HG02623 (cell line): ENCODE results near the gene ELAPOR1.

ENCODE experiments used
- ATAC-seq: cut with Tn5 transposase; IDR thresholded peaks from one replicate; pipeline ENCODE4 v1.9.1; 2021; ENCODE audit warnings: moderate library complexity; ENCODE audit not compliant: unreplicated experiment

The ELAPOR1 gene

DNA sequence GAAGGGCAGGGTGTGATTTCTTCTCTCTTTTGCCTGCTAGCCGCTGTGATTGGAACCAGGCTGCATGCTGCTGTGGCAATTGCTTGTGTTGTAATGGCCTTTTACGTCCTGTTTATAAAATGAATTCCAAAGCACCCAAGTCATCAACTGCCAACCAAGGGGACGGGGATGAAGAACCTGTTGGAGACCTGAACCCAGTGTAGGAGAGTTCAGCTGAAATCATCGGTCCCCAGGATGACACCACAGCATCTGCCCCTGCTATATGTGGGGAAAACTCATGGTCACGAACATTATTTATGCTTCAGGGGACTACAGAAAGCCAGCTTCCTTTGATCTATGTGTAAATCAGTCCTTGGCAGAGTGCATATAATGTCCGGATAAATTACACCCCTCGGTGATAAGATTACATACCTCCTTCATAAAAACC is 19.5 kb upstream of the ELAPOR1 start:
- ATAC-seq = no peak

DNA sequence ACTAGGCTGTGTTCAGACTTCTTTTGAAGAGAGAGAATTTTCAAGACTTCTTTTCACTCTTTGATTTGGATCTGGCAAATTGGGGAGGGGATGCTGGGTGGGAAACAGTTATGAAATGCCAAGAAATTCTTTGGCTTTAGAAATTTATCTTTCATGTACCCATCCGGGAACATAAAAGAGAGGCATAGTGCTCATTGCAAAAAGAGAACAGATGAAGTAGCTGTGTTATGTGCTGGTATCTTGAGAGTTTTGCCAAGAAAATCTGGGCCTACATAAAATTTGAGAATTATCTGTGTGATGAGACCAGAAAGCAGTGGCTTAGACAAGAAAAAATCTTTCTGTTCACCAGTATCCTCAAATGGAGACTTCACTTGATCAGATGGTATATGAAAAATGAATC is 19.0 kb upstream of the ELAPOR1 start:
- ATAC-seq = no peak

DNA sequence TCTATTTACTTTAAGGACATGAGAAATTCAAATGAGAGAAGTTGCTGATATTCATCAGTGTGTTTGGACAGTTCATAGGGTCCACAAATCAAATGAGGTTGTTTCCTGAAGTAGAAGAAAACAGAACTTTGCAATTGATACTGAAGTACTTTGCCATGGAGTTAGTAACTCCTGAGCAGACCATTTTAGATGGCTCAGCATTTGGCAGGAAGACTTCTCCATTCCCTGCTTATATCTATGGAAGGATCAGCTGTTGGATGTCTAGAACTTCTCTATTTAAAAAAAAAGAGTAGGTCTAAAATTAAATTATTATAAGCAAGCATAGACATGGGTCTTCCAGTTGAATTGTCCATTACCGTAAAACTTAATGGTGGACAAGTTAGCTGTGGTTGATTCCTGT is 18.3 kb upstream of the ELAPOR1 start:
- ATAC-seq = no peak

DNA sequence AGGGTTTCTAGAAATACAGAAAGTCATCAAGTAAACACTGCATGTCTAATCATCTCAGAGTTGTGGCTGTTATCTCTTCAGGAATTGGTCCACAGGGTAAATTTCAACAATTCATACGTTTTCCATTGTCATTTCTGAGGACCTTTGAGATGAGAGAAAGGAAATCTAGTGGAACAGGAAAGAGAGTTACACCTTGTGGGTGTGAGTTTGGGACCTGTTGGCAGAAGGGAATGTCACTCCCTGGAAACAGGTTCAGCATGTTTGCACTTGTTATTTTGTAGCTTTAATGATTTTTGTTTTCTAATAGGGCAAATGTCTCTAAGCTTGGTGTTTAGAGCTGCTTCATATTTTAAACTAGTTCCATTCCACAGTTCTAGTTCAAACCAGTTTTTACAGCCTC is 17.8 kb upstream of the ELAPOR1 start:
- ATAC-seq = no peak

DNA sequence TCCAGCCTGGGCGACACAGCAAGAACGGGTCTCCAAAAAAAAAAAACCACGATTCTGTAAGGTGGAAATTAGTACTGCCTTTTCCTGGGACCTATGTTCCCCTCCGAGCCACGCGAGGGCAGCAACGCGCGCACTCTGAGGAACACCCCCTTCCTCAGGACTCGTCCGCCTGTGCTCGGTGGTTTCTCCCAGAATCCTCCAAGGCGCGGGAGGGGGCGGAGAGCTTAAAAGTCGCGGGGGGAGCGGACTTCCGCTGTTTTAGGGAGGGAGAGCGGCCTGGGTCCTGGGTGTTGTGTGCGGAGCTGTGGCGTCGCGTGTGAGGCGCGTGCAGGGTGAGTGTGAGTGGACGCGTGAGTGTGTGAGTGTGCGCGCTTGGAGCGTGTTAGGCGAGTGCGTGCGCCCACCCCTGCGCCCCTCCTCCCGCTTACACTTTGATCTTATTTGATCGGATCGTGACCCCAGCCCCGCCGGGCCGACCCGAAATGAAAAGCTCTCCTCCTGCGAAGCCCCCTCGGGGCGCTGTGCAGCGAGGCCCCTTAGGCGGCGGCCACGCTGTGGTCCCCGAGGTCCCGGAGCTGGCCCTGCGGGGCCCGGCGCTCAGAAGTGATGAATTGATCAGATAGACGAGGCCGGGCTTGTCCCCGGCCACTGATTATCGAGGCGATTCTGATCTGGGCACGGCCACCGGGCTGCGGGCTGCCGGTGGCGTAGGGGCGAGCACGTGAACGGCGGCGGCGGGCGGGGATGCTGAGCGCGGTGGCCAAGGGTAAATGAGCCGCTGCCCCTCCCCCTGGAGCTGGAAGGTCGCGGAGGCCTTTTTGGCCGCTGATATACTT is 13.8 kb upstream of the ELAPOR1 start:
- peak; percentile 83 for ATAC-seq

DNA sequence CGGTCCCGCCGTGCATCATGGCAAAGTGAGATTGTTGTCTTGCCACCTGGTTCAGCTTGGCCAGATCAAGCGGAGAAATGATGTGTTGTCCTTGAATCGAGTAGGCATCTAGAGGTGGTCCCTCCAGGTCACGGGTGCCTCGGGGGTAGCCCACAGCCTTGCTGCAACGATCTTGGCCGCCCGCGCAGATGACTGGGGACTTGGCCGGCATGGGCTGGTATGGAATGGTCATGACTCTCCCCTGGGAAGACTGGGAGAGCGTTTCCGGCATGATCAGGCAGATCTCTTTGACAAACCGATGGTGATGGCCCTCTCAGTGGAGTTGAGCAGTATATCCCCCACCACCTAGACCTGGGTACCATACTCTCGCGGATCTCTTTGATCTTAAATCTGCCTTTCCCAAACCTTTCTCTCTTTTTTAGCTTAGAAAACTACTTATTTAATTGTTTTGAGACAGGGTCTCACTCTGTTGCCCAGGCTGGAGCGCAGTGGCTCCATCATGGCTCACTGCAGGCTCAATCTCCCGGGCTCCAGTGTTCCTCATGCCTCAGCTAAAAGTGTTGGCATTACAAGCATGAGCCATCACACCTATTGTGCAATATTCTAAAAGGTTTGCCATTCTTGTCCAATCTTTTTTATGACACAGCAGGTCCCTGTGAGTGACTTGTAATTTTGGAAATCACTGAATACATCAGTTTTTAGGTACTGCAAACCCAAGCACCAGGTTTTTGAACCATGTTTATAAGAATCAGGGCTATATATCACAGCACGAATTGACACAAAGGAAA is 9.4 kb upstream of the ELAPOR1 start:
- no peak for ATAC-seq

DNA sequence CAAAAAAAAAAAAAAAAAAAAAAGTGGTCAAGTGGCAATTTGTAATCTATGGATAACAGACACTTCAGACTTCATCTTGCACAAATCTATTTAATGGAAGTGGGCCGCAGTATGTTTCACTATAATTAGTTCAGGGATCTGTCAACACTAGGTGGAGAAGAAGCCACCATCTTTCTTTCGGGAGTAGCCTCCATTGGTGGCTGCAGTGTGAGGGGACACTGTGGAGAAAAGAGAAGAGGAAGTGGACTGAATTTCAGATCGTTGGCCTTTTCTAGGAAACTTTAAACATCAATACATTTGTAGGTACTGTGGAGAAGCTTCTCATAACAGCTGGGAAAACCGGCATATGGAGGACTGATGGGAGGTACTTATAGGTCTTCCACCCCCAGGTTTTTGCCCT is 8.0 kb upstream of the ELAPOR1 start:
- no peak for ATAC-seq

DNA sequence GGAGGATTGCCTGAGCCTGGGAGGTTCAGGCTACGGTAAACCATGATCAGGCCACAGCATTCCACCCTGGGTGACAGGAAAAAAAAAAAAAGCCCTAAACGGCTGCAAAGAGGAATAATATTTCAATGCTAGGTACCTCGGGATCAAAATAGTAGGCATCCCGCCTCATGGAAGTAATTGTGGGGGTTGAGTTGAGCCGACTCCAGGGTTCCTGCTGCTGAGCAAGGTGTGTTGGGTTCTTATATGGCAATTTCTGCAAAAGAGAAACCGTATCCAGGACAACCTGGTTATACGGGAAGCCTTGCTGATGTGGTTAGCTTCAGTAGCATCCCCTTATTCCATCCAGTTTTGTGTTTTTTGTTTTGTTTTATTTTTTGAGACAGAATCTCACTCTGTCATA is 6.1 kb upstream of the ELAPOR1 start:
- no peak for ATAC-seq

DNA sequence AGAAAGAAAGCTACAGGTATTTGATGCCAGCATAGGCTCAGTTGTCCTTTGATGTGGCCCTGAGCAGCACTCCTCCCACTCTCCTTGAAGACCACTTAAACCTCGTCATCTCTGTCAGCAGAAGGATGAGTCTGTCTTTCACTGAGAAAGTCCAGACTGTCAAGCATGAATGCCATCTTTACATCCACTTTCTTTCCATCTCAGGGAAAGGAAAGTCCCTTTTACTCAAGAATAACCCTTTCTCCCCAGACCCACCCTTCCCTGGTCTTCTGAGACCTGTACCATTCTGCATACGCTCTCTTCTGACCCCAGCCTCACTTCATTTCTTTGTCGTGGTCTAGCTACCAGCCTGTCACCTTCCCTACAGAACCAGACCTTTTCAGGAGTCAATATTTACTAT is 4.0 kb upstream of the ELAPOR1 start:
- no peak for ATAC-seq

DNA sequence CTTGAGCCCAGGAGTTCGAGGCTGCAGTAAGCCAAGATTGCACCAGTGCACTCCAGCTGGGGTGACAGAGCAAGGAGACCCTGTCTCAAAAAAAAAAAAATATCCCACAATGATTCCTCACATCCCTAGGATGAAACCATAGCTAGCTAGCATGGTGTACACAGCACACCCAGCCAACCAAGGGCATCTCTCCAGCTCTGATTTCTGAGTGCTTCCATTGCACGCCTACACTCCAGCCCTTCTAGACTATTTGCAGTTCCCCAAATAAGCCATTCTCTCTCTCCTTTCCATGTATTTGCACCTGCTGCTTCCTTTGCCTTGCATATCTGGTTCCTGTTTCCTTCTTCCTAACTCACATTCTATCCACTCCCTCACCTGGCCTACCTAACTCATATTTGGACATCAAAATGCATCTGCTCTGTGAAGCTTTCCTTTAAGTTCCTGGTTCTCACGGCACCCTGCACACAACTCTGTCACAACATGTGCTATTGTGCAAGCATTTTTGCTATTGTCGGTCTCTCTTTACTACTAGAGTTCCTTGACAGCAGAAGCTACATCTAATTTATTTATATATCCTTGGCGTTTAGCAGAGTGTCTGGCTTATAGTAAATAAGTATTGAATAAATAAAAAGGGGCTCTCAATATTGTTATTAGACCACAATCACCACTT is 2.4 kb upstream of the ELAPOR1 start:
- no peak for ATAC-seq

DNA sequence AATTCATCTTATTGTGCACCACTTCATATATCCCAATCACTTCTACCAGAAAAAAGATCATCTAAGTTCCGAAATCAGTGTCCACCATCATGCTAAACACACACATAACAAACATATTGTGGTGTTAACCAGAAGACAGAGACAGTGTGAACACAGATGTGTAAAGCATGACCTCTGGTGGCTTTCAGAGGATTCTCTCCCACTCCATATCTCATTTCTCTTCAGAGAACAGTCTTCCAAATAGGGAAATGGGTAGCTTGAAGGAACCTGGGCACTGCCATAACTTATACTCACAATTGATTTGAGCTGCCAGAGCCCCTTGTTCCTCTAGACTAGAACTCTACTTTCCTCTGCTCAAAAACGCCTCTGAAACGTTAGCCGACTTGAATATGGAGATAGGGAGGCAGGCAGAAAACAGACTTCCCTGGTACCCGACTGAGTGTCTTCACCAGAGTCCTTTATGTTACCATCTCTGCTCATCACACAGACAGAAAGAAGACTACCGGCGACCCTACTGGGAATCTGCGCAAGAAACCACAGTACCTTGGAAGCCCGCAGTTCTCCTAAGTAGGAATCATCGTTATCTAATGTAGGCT is 1.8 kb upstream of the ELAPOR1 start:
- ATAC-seq = peak; percentile 9

DNA sequence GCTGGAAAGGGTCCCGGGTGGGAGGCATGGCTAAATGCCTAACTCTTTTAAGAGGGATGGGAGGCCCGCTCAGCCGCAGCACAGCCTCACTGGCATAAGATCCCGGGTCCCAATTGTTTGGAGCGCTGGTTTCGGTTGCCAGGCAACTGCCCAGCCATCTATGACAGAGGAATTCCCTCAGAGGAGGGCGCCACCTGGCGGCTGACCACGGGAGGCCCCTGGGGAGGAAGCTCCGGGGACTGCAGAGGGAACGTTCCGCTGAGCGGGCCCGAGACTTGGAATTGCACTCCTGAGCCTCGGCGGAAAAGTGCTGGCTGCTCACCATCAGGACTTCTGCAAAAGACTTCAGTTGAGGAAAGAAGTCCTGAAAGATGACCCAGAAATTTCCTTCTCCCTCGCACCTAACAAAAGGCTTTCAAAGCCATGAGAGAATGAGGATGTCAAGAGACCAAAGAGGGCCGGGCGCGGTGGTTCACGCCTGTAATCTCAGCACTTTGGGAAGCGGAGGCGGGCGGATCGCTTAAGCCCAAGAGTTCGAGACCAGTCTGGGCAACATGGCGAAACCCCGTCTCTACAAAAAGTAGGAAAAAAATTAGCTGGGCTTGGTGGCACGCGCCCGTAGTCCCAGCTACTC is 1.1 kb upstream of the ELAPOR1 start:
- ATAC-seq = peak; percentile 51

DNA sequence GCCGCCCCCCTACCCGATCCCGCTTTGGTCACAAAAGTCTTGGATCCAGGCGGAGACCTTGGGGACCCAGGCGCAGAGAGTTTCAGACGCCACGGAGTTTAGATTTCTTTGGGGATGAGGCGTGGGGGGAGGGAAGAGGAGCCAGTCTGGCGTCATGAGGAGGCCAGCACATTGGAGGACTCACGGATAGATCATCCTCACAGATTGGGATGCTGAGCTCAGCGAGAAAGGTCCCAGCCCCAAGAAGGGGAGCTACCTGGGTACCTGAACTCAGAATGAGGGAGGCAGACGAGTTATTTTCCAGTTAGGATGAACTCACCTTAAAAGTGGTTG is 393 bp downstream of the ELAPOR1 start:
- ATAC-seq = no peak

DNA sequence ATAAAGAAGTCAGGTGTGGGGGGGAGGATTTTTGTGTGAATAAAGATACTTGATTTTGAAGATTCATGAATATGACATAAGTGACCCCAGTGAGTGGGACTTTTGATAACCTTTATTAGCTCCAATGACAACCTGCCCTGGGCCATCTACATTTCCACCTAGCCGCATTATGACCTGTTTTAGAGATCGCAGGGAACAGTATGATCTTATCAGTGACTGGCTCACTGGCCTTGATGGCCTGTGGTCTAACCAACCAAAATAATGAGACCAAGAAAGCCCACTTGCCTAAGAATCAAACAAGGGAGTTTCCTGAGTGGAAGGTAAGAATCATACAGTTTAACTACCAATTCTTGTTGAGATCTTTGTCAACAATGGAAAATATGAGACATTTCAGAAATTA is 1.8 kb downstream of the ELAPOR1 start:
- no peak for ATAC-seq

DNA sequence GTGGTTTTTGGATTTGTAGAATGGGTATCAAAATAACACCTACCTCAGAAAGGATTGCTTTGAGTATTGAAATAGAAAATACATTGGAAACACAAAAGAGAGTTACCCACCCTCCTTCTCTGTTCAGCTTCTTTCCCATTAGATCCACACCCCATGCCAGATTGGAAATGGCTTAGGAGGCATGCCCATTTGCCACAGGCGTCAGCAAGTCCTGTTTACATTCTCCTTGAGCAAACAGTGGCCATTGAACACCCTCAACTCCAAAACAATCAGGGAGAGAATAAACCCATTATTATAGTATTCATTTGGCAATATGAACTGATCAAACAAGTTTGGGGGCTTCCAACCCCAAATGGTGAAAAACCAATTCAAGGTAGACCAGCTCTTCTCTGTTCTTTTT is 2.4 kb downstream of the ELAPOR1 start:
- no peak for ATAC-seq

DNA sequence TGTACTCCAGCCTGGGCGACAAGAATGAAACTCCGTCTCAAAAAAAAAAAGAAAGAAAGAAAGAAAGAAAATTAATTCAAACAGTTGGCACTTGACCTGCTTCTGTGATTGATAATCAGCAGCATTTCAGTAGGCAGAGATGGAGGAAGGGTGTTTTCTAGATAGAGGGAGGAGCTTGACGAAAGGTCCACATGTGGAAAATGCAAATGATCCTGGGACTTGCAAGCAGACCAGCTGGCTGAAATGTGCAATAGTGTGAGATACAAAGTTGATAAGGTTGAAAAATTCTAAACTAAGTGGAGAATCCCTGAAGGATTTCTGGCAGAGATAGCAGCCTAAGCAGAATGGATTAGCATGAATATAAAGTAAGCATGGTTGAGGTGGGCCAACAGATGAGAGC is 4.2 kb downstream of the ELAPOR1 start:
- no peak for ATAC-seq

DNA sequence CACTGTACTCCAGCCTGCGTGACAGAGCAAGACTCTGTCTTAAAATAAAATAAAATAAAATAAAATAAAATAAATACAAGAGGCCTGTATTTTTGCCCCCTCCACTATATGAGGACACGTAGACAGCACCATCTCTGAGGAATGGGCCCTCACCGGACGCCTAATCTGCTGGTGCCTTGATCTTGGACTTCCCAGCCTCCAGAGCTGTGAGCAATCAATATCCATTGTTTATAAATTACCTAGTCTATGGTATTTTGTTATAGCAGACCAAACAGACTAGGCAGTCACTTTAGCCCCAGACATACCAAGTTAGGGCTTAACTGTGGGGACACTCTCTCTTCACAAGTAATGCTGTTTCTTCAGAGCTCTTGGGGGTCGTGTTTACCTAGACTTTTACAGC is 6.4 kb downstream of the ELAPOR1 start:
- no peak for ATAC-seq

DNA sequence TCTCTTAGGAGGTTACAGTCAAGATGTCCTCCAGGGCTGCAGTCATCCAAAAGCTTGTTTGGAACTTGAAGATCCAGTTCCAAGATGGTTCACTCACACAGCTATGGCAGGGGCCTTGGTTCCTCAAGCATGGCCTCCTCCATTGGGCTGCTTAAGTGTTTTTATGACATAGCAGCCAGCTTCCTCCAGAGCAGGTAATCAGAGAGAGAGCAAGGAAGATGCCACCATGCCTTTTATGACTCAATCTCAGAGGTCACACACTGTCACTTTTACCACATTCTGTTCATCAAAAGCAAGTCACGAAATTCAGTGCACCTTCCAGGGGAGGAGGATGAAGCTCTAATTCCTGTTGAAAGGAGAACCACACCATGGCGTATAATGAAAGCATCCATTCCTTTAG is 17.1 kb downstream of the ELAPOR1 start:
- ATAC-seq = no peak

DNA sequence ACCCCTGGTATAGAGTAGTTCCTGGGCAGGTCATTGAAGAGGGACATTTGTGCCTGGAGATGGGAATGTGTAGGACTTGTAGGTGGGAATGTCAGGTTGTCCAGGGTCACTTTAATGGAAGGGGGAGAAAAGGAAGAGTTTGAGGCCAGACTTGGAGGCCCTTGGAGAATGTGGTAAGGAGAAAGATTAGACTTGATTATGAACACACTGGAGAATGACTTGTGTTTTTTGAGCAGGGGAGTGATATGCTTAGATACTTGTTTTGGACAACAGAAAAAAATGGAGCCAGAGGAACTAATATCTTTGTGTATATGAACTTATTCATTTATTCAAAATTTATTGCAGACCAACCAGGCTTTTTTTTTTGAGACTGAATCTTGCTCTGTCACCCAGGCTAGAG is 17.9 kb downstream of the ELAPOR1 start:
- no peak for ATAC-seq

DNA sequence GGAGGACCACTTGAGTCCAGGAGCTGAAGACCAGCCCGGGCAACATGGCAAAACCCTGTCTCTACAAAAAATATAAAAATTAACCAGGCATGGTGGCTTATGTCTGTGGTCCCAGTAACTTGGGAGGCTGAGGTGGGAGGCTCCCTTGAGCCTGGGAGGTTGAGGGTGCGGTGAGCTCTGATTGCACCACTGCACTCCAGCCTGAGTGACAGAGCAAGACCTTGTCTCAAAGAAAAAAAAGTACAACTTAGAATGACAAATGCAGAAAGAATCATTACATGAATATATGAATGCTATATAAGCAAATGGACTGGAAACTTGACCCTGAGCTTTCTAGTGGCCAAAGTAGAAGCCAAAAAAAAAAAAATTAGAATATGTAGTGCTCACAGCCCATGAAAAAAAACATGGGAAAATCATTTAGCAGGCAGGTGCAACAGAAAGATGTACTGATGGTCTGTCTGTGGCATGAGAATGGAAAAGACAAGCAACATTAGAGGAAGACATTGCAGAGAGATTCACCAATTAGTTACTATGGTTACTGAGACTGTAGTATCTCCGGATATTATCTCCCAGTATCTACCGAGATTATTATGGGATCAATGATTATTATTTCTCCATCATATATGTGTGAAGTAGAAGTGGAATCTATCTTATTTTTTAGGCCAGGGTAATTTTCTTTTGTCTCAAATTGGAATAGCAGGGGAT is 19.2 kb downstream of the ELAPOR1 start:
- ATAC-seq = no peak
